HepG2 (cell line): Measurements from ENCODE around the gene PSMC3IP. TPM values are rescaled to one million over a fixed set of nuclear protein-coding genes. Genes with fewer than 3 reads are reported as not detected.
A peak's percentile ranks its signal among the peaks of the same experiment; 100 is the strongest.

Source experiments
- EP300 ChIP-seq, 3 experiments: sonication (generic) in 1 of 3; formaldehyde crosslinking in 1 of 3; IDR thresholded peaks; 2 replicates each; pipeline versions ENCODE4 v1.5.1 to v1.6.1; 2011 to 2020; ENCODE audit warnings: low read depth in 2 of 3, low read length in 2 of 3, borderline replicate concordance in 1 of 3, improper control_type of control experiment in 1 of 3, mild to moderate bottlenecking in 1 of 3, missing genetic modification reagents in 1 of 3, moderate library complexity in 1 of 3
- GPBP1L1 ChIP-seq: sonication (generic); formaldehyde crosslinking; IDR thresholded peaks from 2 replicates; pipeline ENCODE4 v1.5.0; 2020; ENCODE audit warnings: mild to moderate bottlenecking, missing genetic modification reagents
- KDM2A ChIP-seq: sonication (generic); formaldehyde crosslinking; IDR thresholded peaks from 2 replicates; pipeline ENCODE4 v1.4.0; 2020; ENCODE audit warnings: low read depth, missing genetic modification reagents, borderline replicate concordance
- NFRKB ChIP-seq: fragments of 450-650 bp; IDR thresholded peaks from 2 replicates; pipeline ENCODE4 v1.6.1; 2017
- POGZ ChIP-seq: sonication (generic); formaldehyde crosslinking; IDR thresholded peaks from 2 replicates; pipeline ENCODE4 v1.4.0; 2020; ENCODE audit warnings: mild to moderate bottlenecking, missing genetic modification reagents
- POLR2AphosphoS2 ChIP-seq: IDR thresholded peaks from 2 replicates; pipeline ENCODE4 v1.6.1; 2011; ENCODE audit warnings: low read depth, low read length, improper control_type of control experiment
- SRSF4 ChIP-seq: fragments of 200-400 bp; formaldehyde crosslinking; IDR thresholded peaks from one replicate; pipeline ENCODE4 v1.6.1; 2018; ENCODE audit warnings: mild to moderate bottlenecking, low read depth, low read length, moderate library complexity; ENCODE audit not compliant: poor library complexity, severe bottlenecking
- TBX3 ChIP-seq: fragments of 450-650 bp; IDR thresholded peaks from 2 replicates; pipeline ENCODE4 v1.6.1; 2017; ENCODE audit warnings: antibody characterized with exemption, mild to moderate bottlenecking, inconsistent platforms, borderline replicate concordance
- XRCC5 ChIP-seq: fragments of 200-400 bp; formaldehyde crosslinking; optimal IDR thresholded peaks from 2 replicates; pipeline ENCODE3; 2017; ENCODE audit warnings: mild to moderate bottlenecking, low read length
- ZBTB3 ChIP-seq: sonication (generic); formaldehyde crosslinking; IDR thresholded peaks from 2 replicates; pipeline ENCODE4 v1.4.0; 2020; ENCODE audit warnings: low read depth, mild to moderate bottlenecking, moderate library complexity, missing genetic modification reagents, borderline replicate concordance
- ZC3H4 ChIP-seq: sonication (generic); formaldehyde crosslinking; IDR thresholded peaks from 2 replicates; pipeline ENCODE4 v1.4.0; 2020; ENCODE audit warnings: missing genetic modification reagents, borderline replicate concordance
- ZNF281 ChIP-seq: sonication (generic); formaldehyde crosslinking; IDR thresholded peaks from 2 replicates; pipeline ENCODE4 v1.4.0; 2020; ENCODE audit warnings: missing genetic modification reagents, borderline replicate concordance
- ZNF292 ChIP-seq: sonication (generic); formaldehyde crosslinking; IDR thresholded peaks from 2 replicates; pipeline ENCODE4 v1.8.1; 2022; ENCODE audit warnings: mild to moderate bottlenecking, low read depth, missing genetic modification reagents, borderline replicate concordance
- ZNF547 ChIP-seq: sonication (generic); formaldehyde crosslinking; IDR thresholded peaks from 2 replicates; pipeline ENCODE4 v1.5.1; 2020; ENCODE audit warnings: mild to moderate bottlenecking, missing genetic modification reagents
- polyA plus RNA-seq, 8 experiments: library from polyadenylated mRNA; depleted of rRNA in 3 of 8; stranded (reverse) in 7 of 8; unstranded in 1 of 8; fragments of >200 nt; fragmentation: Illumina TruSeq in 4 of 8; extraction: Trizol in 4 of 8; gene quantifications; 2 replicates each; pipeline versions ENCODE4 v1.2.1 to v1.2.3, GENCODE V29; 2011 to 2016; ENCODE audit warnings: low read depth in 4 of 8, missing spikeins in 1 of 8, mixed read lengths in 1 of 8; ENCODE audit not compliant: insufficient read depth in 1 of 8
- total RNA-seq, 5 experiments: library from RNA; depleted of rRNA; stranded (reverse); fragments of >200 nt; fragmentation: Illumina TruSeq; extraction: Trizol; gene quantifications; 2 replicates each; pipeline ENCODE4 v1.2.3, GENCODE V29; 2016; ENCODE audit warnings: low read depth in 1 of 5
- TF ChIP-seq, protein P1 (sequence below): sonication (generic); formaldehyde crosslinking; IDR thresholded peaks from 2 replicates; pipeline ENCODE4 v1.5.0; 2020; ENCODE audit warnings: missing genetic modification reagents
- TF ChIP-seq, protein P2 (sequence below): sonication (generic); formaldehyde crosslinking; IDR thresholded peaks from 2 replicates; pipeline ENCODE4 v1.4.0; 2020; ENCODE audit warnings: missing genetic modification reagents, mild to moderate bottlenecking, borderline replicate concordance
- TF ChIP-seq, protein P3 (sequence below): sonication (generic); formaldehyde crosslinking; IDR thresholded peaks from 2 replicates; pipeline ENCODE4 v1.4.0; 2020; ENCODE audit warnings: mild to moderate bottlenecking, missing genetic modification reagents, borderline replicate concordance

PSMC3IP gene
- total and polyA plus RNA-seq, 2 of the 13 experiments (the other 11 are each of a cell fraction or from before 2014, with no cell fraction given), result 6.5 to 22.4 TPM

DNA sequence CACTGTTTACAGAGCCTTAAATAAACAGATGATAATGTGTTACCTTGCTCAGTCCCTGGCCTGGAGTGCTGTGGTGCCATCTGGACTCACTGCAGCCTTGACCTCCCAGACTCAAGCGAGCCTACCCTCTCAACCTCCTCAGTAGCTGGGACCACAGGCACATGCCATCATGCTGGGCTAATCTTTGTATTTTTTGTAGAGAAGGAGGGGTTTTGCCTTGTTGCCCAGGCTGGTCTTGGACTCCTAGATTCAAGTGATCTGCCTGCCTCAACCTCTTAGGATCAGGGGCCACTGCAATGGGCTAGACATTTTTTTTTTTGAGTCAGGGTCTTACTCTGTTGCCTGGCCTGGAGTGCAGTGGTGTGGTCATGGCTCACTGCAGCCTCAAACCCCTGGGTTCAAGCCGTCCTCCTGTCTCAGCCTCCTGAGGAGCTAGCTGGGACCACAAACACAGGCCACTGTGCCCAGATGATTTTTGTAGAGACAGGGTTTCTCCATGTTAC is 46.5 kb downstream of the PSMC3IP start (continued):
- TF ChIP-seq ZNF292 (CRISPR knock-in tag), result peak; percentile 88
- no peak for TF ChIP-seq POLR2AphosphoS2
- peak; percentile 73 for TF ChIP-seq XRCC5
- TF ChIP-seq TBX3, result peak; percentile 72; the same call in 1 of the 2 replicates
- no peak for TF ChIP-seq ZC3H4 (CRISPR knock-in tag)
- TF ChIP-seq, protein P1, sequence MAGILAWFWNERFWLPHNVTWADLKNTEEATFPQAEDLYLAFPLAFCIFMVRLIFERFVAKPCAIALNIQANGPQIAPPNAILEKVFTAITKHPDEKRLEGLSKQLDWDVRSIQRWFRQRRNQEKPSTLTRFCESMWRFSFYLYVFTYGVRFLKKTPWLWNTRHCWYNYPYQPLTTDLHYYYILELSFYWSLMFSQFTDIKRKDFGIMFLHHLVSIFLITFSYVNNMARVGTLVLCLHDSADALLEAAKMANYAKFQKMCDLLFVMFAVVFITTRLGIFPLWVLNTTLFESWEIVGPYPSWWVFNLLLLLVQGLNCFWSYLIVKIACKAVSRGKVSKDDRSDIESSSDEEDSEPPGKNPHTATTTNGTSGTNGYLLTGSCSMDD (CRISPR knock-in tag), result no peak
- TF ChIP-seq SRSF4, result no peak
- peak; percentile 97 for TF ChIP-seq ZBTB3
- TF ChIP-seq NFRKB, result no peak
- no peak; the same call in 1 of the 2 replicates for TF ChIP-seq ZNF281 (CRISPR knock-in tag)
- peak in 1 of 2 experiments; percentile 91; a peak in 2 of 4 replicates for TF ChIP-seq EP300 (IDR thresholded peaks at IDR 0.05; ENCODE audit: low read depth in 2 of 2, low read length in 2 of 2)
- TF ChIP-seq EP300 (CRISPR knock-in tag; IDR thresholded peaks at IDR 0.05; ENCODE audit: borderline replicate concordance), result peak; percentile 85
- peak; percentile 72; the same call in 1 of the 2 replicates for TF ChIP-seq ZNF547
- no peak for TF ChIP-seq GPBP1L1 (CRISPR knock-in tag)
- TF ChIP-seq, protein P2, sequence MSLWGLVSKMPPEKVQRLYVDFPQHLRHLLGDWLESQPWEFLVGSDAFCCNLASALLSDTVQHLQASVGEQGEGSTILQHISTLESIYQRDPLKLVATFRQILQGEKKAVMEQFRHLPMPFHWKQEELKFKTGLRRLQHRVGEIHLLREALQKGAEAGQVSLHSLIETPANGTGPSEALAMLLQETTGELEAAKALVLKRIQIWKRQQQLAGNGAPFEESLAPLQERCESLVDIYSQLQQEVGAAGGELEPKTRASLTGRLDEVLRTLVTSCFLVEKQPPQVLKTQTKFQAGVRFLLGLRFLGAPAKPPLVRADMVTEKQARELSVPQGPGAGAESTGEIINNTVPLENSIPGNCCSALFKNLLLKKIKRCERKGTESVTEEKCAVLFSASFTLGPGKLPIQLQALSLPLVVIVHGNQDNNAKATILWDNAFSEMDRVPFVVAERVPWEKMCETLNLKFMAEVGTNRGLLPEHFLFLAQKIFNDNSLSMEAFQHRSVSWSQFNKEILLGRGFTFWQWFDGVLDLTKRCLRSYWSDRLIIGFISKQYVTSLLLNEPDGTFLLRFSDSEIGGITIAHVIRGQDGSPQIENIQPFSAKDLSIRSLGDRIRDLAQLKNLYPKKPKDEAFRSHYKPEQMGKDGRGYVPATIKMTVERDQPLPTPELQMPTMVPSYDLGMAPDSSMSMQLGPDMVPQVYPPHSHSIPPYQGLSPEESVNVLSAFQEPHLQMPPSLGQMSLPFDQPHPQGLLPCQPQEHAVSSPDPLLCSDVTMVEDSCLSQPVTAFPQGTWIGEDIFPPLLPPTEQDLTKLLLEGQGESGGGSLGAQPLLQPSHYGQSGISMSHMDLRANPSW (CRISPR knock-in tag), result no peak; the same call in 1 of the 2 replicates
- TF ChIP-seq KDM2A (CRISPR knock-in tag), result peak; percentile 80
- TF ChIP-seq, protein P3, sequence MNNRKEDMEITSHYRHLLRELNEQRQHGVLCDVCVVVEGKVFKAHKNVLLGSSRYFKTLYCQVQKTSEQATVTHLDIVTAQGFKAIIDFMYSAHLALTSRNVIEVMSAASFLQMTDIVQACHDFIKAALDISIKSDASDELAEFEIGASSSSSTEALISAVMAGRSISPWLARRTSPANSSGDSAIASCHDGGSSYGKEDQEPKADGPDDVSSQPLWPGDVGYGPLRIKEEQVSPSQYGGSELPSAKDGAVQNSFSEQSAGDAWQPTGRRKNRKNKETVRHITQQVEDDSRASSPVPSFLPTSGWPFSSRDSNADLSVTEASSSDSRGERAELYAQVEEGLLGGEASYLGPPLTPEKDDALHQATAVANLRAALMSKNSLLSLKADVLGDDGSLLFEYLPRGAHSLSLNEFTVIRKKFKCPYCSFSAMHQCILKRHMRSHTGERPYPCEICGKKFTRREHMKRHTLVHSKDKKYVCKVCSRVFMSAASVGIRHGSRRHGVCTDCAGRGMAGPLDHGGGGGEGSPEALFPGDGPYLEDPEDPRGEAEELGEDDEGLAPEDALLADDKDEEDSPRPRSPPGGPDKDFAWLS (CRISPR knock-in tag), result no peak
- TF ChIP-seq POGZ (CRISPR knock-in tag), result peak; percentile 43
